Raji (cell line): ENCODE measurements around the gene POTEB.
"Not testable (repeated sequence)": the region's sequence is repeated elsewhere in the genome, so short reads cannot be mapped to it uniquely, and the experiment has no call there.

Experiments used
- POLR2A ChIP-seq: IDR thresholded peaks from 2 replicates; pipeline ENCODE4 v1.6.1; 2011; ENCODE audit warnings: low read depth, low read length, control low read depth; ENCODE audit not compliant: insufficient read depth

The POTEB gene

DNA sequence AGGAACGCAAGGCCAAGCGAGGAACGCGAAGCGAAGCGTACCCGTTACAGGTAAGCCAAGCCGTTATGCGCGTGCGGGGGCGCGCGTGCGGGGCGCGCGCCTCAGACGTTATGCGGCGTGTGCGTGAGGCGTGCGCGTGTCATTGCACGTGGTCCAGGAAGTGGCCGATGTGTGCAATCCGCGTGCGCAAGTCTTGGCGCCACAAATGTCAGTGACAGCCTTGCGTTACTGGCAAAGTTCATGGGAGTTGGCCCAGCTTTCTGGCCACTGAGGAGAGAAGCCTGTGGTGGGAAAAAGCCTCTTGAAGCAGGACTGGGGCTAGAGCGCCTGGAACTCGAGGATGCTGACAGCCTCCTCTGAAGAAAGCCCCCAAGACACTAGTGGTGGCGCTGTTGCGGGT is at the start of gene POTEB:
POTEB (minus strand) TSS at position 101 of the 400 bp plus-strand sequence. CDS start 489 bp downstream, outside the sequence.
- TF ChIP-seq POLR2A, result not testable (repeated sequence)
